Measurements from ENCODE around the gene SGMS2.

DNA sequence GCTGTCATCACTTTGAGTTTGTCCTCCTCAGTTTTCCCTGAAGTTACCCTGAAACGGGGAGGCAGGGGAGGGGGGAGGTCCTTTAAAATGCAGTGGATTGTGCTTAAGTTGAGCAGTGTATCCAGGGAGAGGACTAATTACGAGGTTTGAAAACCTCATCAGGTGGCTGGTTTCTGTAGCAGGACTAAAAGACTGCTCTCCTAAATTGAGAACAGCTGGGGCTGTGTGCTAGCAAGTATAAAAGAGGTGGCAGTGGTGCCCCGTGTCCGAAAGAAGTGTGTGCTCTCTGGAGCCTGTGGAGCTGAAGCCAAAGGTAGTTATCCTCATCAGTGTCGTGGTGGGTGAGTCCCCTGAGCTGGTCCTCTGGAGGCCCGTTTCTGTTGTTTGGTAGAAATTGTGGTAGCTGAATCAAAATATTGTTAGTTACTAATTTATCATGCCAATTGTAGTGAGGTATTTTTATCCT, 69.4 kb downstream of the SGMS2 start:
- TF ChIP-seq CTCF (IDR thresholded peaks at IDR 0.05) (no peak), POLR2AphosphoS5 (IDR thresholded peaks at IDR 0.05) (no peak), EP300 (IDR thresholded peaks at IDR 0.05) (no peak), POLR2A (IDR thresholded peaks at IDR 0.05) (no peak)
